ENCODE measurements around the gene SLC16A1.

- TF ChIP-seq POLR2AphosphoS5 (IDR thresholded peaks at IDR 0.05; ENCODE audit: borderline replicate concordance, low read depth, low read length), result no peak
- TF ChIP-seq EZH2 (IDR thresholded peaks at IDR 0.05), result no peak
- TF ChIP-seq FOXP2 (optimal IDR thresholded peaks at IDR 0.05; ENCODE audit: control extremely low read depth, extremely low read length, insufficient read depth), result no peak
Observed at GRCh38 chr1:112923234-112923958, 32.6 kb downstream of the SLC16A1 start.
